ENCODE data around the gene PLXND1. TPM values are rescaled to one million over a fixed set of nuclear protein-coding genes. Genes with fewer than 3 reads are reported as not detected.

PLXND1 gene
- polyA plus RNA-seq, 3 donors: 135 to 142 (median 137) TPM

DNA sequence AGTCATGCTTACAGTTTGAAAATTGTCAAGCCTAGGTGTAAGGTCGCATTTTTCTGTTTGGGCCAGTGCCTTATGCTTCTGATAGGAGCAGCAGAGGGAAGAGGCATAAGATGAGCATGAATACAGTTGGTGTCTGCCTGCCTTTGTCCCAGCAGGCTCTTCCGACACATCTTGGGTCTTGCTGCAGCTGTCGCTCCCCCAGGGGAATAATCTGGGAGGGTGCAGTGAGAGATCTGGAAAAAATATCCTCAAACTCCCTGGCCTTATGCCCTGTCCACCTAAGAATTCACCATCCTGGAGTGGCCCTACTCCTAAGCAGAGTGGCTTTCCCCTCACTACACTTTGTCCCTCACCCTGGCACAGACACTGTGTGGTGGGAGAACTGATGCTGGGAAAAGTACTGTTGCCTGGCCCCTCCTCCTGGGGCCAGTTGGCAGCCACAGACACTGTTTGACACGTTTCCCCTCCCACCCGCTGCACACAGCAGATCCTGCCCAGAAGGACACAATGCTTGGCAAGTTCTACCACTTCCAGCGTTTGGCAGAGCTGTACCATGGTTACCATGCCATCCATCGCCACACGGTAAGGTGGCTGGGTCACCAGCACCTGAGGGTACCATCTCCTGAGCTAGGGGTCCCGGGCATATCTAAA, 99.2 kb downstream of the PLXND1 start:
- DNase-seq: no peak

DNA sequence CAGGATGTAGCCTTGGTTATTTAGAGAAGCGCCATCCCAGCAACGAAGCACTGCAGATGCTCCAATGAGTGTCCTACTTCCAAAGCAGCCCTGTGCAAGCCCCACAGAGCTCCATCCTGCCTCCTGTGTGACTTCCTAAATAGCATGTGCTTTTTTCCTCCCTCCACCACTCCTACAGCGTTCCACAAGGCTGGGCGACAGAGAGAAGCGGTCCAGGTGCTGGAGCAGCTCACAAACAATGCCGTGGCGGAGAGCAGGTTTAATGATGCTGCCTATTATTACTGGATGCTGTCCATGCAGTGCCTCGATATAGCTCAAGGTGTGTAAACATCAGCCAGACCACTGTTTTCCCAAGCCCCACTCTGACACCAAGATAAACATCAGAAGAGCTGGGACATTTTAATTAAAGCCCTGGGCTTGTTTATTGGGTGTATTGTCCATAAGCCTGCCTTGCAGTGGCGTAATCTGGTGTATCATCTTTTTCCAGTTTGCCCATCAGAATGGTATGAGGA, 100.2 kb downstream of the PLXND1 start:
- no peak for DNase-seq

DNA sequence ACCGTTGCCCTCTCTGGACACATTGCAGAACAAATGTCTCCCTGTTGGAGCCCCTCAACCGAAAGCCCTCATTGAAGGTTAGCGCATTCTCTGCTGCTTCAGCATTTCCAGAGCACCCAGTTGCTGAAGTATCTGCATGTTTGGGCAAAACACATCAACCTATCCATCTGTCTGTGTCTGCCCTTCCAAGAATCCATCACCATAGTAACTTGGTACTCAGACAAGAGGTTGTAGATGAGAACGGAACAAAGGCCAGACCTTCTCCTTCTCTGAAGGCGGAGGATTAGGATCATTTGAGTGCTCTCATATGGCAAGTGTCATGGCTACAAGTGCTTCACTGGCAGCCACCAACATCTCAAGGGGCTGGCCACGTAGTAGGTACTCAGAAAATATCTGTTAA, 101.1 kb downstream of the PLXND1 start:
- no peak for DNase-seq

Other genes starting within 250 kb of the PLXND1 start
- gene EFCAB12, start 178.0 kb downstream of the PLXND1 start, polyA plus RNA-seq (ENCODE audit: insufficient read length in 3 of 3): 1 to 10 TPM; 4.2 to 6.9 (median 5.7) TPM
- gene MBD4, start 166.7 kb downstream of the PLXND1 start, polyA plus RNA-seq (ENCODE audit: insufficient read length in 3 of 3): 10 to 100 TPM; 41.8 to 50.0 (median 42.6) TPM
- gene IFT122, start 166.5 kb downstream of the PLXND1 start, polyA plus RNA-seq (ENCODE audit: insufficient read length in 3 of 3): 10 to 100 TPM; 57.1 to 61.8 (median 59.1) TPM
- gene RHO, start 78.0 kb downstream of the PLXND1 start, polyA plus RNA-seq (ENCODE audit: insufficient read length in 3 of 3): under 1 TPM; 0.07 to 0.34 (median 0.10) TPM
- gene H1-8, start 63.5 kb downstream of the PLXND1 start, polyA plus RNA-seq (ENCODE audit: insufficient read length in 3 of 3): not detected